ENCODE measurements around the gene PLEKHA7.
A peak's percentile ranks its signal among the peaks of the same experiment; 100 is the strongest.
"Not testable (repeated sequence)": the region's sequence is repeated elsewhere in the genome, so short reads cannot be mapped to it uniquely, and the experiment has no call there.

The PLEKHA7 gene

GRCh38 chr11:17004486-17005148, 9.6 kb downstream of the PLEKHA7 start:
- DNase-seq: no peak

GRCh38 chr11:17003426-17003825, 10.8 kb downstream of the PLEKHA7 start:
- no peak for DNase-seq

- DNase-seq: no peak
Observed at GRCh38 chr11:17002543-17002942, 11.7 kb downstream of the PLEKHA7 start.

- no peak for DNase-seq
Observed at GRCh38 chr11:17001806-17002205, 12.4 kb downstream of the PLEKHA7 start.

GRCh38 chr11:17000987-17001386, 13.2 kb downstream of the PLEKHA7 start:
- no peak for DNase-seq

GRCh38 chr11:17000253-17000652, 14.0 kb downstream of the PLEKHA7 start:
- not testable (repeated sequence) for DNase-seq

- DNase-seq: no peak
Observed at GRCh38 chr11:16999116-16999515, 15.1 kb downstream of the PLEKHA7 start.

- DNase-seq: no peak
Observed at GRCh38 chr11:16997624-16998023, 16.6 kb downstream of the PLEKHA7 start.

- no peak for DNase-seq
Observed at GRCh38 chr11:16993495-16993894, 20.7 kb downstream of the PLEKHA7 start.

- DNase-seq: no peak
Observed at GRCh38 chr11:16992846-16993245, 21.4 kb downstream of the PLEKHA7 start.

- DNase-seq: no peak
Observed at GRCh38 chr11:16989554-16989953, 24.7 kb downstream of the PLEKHA7 start.

- no peak for DNase-seq
Observed at GRCh38 chr11:16987205-16987568, 27.0 kb downstream of the PLEKHA7 start.

- DNase-seq: peak; percentile 50
Observed at GRCh38 chr11:16986434-16987204, 27.6 kb downstream of the PLEKHA7 start.

- DNase-seq: no peak
Observed at GRCh38 chr11:16985297-16985696, 28.9 kb downstream of the PLEKHA7 start.

GRCh38 chr11:16984229-16984628, 30.0 kb downstream of the PLEKHA7 start:
- DNase-seq: no peak

- DNase-seq: no peak
Observed at GRCh38 chr11:16982809-16983208, 31.4 kb downstream of the PLEKHA7 start.

GRCh38 chr11:16982256-16982671, 31.9 kb downstream of the PLEKHA7 start:
- DNase-seq: no peak

- DNase-seq: no peak
Observed at GRCh38 chr11:16981651-16982194, 32.5 kb downstream of the PLEKHA7 start.

- no peak for DNase-seq
Observed at GRCh38 chr11:16979703-16980622, 34.3 kb downstream of the PLEKHA7 start.

- no peak for DNase-seq
Observed at GRCh38 chr11:16977994-16978315, 36.3 kb downstream of the PLEKHA7 start.

GRCh38 chr11:16977136-16977993, 36.8 kb downstream of the PLEKHA7 start:
- DNase-seq: no peak

- no peak for DNase-seq
Observed at GRCh38 chr11:16976379-16976778, 37.8 kb downstream of the PLEKHA7 start.
